Sigmoid colon (tissue), 4 donors: ENCODE measurements around the gene GJD3.

ENCODE experiments used
- CTCF ChIP-seq, 4 experiments: fragments of 450-650 bp in 3 of 4; fragments of 200-600 bp in 1 of 4; IDR thresholded peaks; one replicate each; pipeline ENCODE4 v1.5.1; 2016 to 2019; ENCODE audit warnings: antibody characterized with exemption in 4 of 4, mild to moderate bottlenecking in 3 of 4, moderate library complexity in 2 of 4
- EP300 ChIP-seq, 4 donors: sonication (generic); formaldehyde crosslinking; IDR thresholded peaks; one replicate each; pipeline ENCODE4 v1.6.1; 2017; ENCODE audit warnings: antibody characterized with exemption in 4 of 4
- POLR2A ChIP-seq, 2 donors: fragments of 450-650 bp; IDR thresholded peaks; one replicate each; pipeline ENCODE4 v1.6.1; 2016; ENCODE audit warnings: antibody characterized with exemption in 2 of 2, mild to moderate bottlenecking in 2 of 2, moderate library complexity in 2 of 2
- POLR2AphosphoS5 ChIP-seq, 4 donors: sonication (generic); formaldehyde crosslinking; IDR thresholded peaks; one replicate each; pipeline ENCODE4 v1.6.1; 2017; ENCODE audit warnings: antibody characterized with exemption in 4 of 4

DNA sequence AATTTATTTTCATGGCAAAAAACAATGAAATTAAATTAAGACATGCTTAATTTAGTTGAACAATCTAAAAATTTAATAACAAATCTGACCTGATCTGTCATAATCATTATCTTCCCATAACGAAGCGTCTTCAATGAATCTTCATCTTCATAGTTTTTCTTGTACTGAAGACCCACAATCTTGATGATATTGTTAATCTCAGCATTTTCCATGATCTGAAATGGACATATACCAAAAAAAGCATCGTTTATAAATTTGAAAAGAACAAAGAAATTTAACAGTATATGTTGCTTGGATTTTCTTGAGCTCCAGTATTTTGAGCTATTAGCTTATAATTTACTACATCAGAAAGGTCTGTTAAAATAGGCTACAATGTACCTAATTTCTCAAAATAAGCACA is 42.9 kb upstream of the GJD3 start:
- TF ChIP-seq CTCF (IDR thresholded peaks at IDR 0.05), result no peak
- TF ChIP-seq POLR2AphosphoS5 (IDR thresholded peaks at IDR 0.05), result no peak
- TF ChIP-seq EP300 (IDR thresholded peaks at IDR 0.05), result no peak
- no peak for TF ChIP-seq POLR2A (IDR thresholded peaks at IDR 0.05)
